GM12878 (cell line): Measurements from ENCODE around the gene PRMT3. TPM values are rescaled to one million over a fixed set of nuclear protein-coding genes. Genes with fewer than 3 reads are reported as not detected.

ENCODE experiments used
- ATAC-seq: fragments of 200-7000 bp; cut with Tn5 transposase; 3 replicates; pipeline ENCODE4 v1.9.1; 2020; ENCODE audit warnings: mild to moderate bottlenecking, moderate library complexity
- BruUV-seq: library from RNA; stranded (reverse); fragments of 400-500 nt; replicated peaks from 2 replicates; lab custom pipeline; 2021; lab: Mats Ljungman, UMichigan
- CTCF ChIA-PET: fragments of 300-600 bp; sonication (Branson Sonifier 250); formaldehyde crosslinking; extraction: SDS; loops from one replicate; lab custom pipeline; 2021; ENCODE audit warnings: inconsistent platforms; lab: Yijun Ruan, JAX
- POLR2A ChIA-PET: fragments of 350-600 bp; formaldehyde crosslinking; extraction: SDS; loops from one replicate; lab custom pipeline; 2021; ENCODE audit warnings: inconsistent platforms; lab: Charles Lee
- RAD21 ChIA-PET: fragments of 300-600 bp; sonication (Branson Sonifier 250); formaldehyde crosslinking; loops from one replicate; lab custom pipeline; 2023; ENCODE audit warnings: antibody characterized with exemption; ENCODE audit not compliant: unreplicated experiment; lab: Charles Lee
- SMC1A ChIA-PET: fragments of 300-600 bp; sonication (Branson Sonifier 250); formaldehyde crosslinking; loops from one replicate; lab custom pipeline; 2023; ENCODE audit not compliant: unreplicated experiment, uncharacterized antibody; lab: Charles Lee
- DNase-seq: peaks from one replicate; pipeline ENCODE4 v3.0.0-alpha.2; 2011; ENCODE audit warnings: low read depth, low spot score
- FAIRE-seq: peaks from 3 replicates; lab custom pipeline; 2011; peaks lifted over from hg19 to GRCh38; lab: Jason Lieb, UNC
- H2AFZ ChIP-seq: 2 replicates; pipeline ENCODE4 v1.6.0; 2011; ENCODE audit warnings: low read depth, low read length, control low read depth; ENCODE audit not compliant: control insufficient read depth
- H3K27ac ChIP-seq: 2 replicates; pipeline ENCODE4 v1.5.1; 2011; ENCODE audit warnings: control low read depth; ENCODE audit not compliant: control insufficient read depth, insufficient read depth
- H3K27me3 ChIP-seq, 2 experiments: replicated peaks in 1 of 2; 2 replicates each; pipeline versions ENCODE4 v1.6.0 to v1.6.1; 2011; ENCODE audit warnings: low read length in 1 of 2; ENCODE audit not compliant: control insufficient read depth in 2 of 2, insufficient read depth in 2 of 2
- H3K36me3 ChIP-seq, 2 experiments: 2 replicates each; pipeline ENCODE4 v1.5.1; 2011; ENCODE audit warnings: low read length in 1 of 2; ENCODE audit not compliant: control insufficient read depth in 2 of 2, insufficient read depth in 2 of 2
- H3K4me1 ChIP-seq: 2 replicates; pipeline ENCODE4 v1.6.1; 2011; ENCODE audit warnings: mild to moderate bottlenecking, low read length, moderate library complexity, mixed read lengths; ENCODE audit not compliant: control insufficient read depth, insufficient read depth
- H3K4me2 ChIP-seq: 2 replicates; pipeline ENCODE4 v1.6.0; 2011; ENCODE audit warnings: control low read depth; ENCODE audit not compliant: control insufficient read depth, insufficient read depth
- H3K4me3 ChIP-seq: fragments of 200-600 bp; sonication (generic); 2 replicates; pipeline ENCODE4 v1.5.1; 2016
- H3K79me2 ChIP-seq: 2 replicates; pipeline ENCODE4 v1.6.0; 2011; ENCODE audit warnings: low read length; ENCODE audit not compliant: control insufficient read depth, insufficient read depth
- H3K9ac ChIP-seq: 2 replicates; pipeline ENCODE4 v1.8.0; 2011; ENCODE audit warnings: low read length, control low read depth, mixed read lengths; ENCODE audit not compliant: control insufficient read depth, insufficient read depth
- H3K9me3 ChIP-seq: replicated peaks from 3 replicates; pipeline ENCODE4 v1.5.1; 2011; ENCODE audit warnings: mild to moderate bottlenecking, low read length; ENCODE audit not compliant: control insufficient read depth, insufficient read depth
- H4K20me1 ChIP-seq: 2 replicates; pipeline ENCODE4 v1.6.0; 2011; ENCODE audit not compliant: control insufficient read depth, insufficient read depth
- E2F8 ChIP-seq: fragments of 450-650 bp; IDR thresholded peaks from 2 replicates; pipeline ENCODE4 v1.6.1; 2018; ENCODE audit warnings: mild to moderate bottlenecking, low read depth, moderate library complexity; ENCODE audit not compliant: partially characterized antibody
- EZH2 ChIP-seq: IDR thresholded peaks from 2 replicates; pipeline ENCODE4 v1.6.1; 2012; ENCODE audit warnings: low read depth, mild to moderate bottlenecking, control low read depth, inconsistent platforms, low read length, borderline replicate concordance; ENCODE audit not compliant: control insufficient read depth
- IKZF1 ChIP-seq: fragments of 450-650 bp; conservative IDR thresholded peaks from 2 replicates; pipeline ENCODE4 v1.6.1; 2017; ENCODE audit warnings: antibody characterized with exemption, mild to moderate bottlenecking
- JUND ChIP-seq: IDR thresholded peaks from 2 replicates; pipeline ENCODE4 v1.6.1; 2012; ENCODE audit warnings: low read depth, mild to moderate bottlenecking, low read length, improper control_type of control experiment, moderate library complexity
- KLF5 ChIP-seq: fragments of 450-650 bp; IDR thresholded peaks from 2 replicates; pipeline ENCODE4 v1.6.1; 2014; ENCODE audit warnings: mild to moderate bottlenecking; ENCODE audit not compliant: partially characterized antibody
- RAD51 ChIP-seq: fragments of 450-650 bp; IDR thresholded peaks from 2 replicates; pipeline ENCODE4 v1.6.1; 2016; ENCODE audit warnings: moderate library complexity, mild to moderate bottlenecking, inconsistent platforms
- REST ChIP-seq: IDR thresholded peaks from 2 replicates; pipeline ENCODE4 v1.6.1; 2012; ENCODE audit warnings: mild to moderate bottlenecking, low read depth, low read length
- SPI1 ChIP-seq: IDR thresholded peaks from 2 replicates; pipeline ENCODE4 v1.6.1; 2011; ENCODE audit warnings: low read depth, mild to moderate bottlenecking, low read length, moderate library complexity, borderline replicate concordance; ENCODE audit not compliant: insufficient read depth
- WGBS: methylation state at CpG from one replicate; pipeline ENCODE4 v1.1.6; 2016; ENCODE audit warnings: low lambda C conversion rate; ENCODE audit not compliant: insufficient replicate concordance, insufficient coverage; ENCODE audit errors: missing lambda C conversion rate; 5-methylcytosine and 5-hydroxymethylcytosine counted together
- in situ Hi-C: fragments of 300-500 bp; cut with MboI; formaldehyde crosslinking; loops from 9 replicates; pipeline ENCODE4 v1.14.3; 2018; ENCODE audit warnings: mixed read lengths
- intact Hi-C: fragments of 100-400 bp; cut with micrococcal nuclease; formaldehyde crosslinking; loops from one replicate; pipeline ENCODE4 v1.14.2; 2022; ENCODE audit not compliant: unreplicated experiment
- polyA plus RNA-seq, 11 experiments: library from polyadenylated mRNA; depleted of rRNA in 4 of 11; unstranded in 6 of 11; stranded (reverse) in 5 of 11; fragments of >200 nt; fragmentation: Nextera tagmentation in 4 of 11; fragmentation: Illumina TruSeq in 1 of 11; extraction: Ambion mirVana in 4 of 11; extraction: Trizol in 1 of 11; gene quantifications; 1 replicate in 1 of 11; 2 replicates in 10 of 11; pipeline versions ENCODE4 v1.2.1 to v1.2.3, GENCODE V29; 2011 to 2016; ENCODE audit warnings: inconsistent platforms in 2 of 11, missing spikeins in 2 of 11, low read depth in 1 of 11
- total RNA-seq, 4 experiments: library from RNA; depleted of rRNA in 3 of 4; stranded (reverse); fragments of >200 nt in 3 of 4; fragmentation: Illumina TruSeq in 1 of 4; extraction: Trizol in 1 of 4; gene quantifications; 2 replicates each; pipeline versions ENCODE4 v1.2.1 to v1.2.3, GENCODE V29; 2013 to 2021

The PRMT3 gene
- total and polyA plus RNA-seq, 10 of the 15 experiments (the other 5 are each of a cell fraction or from before 2014, with no cell fraction given): 13.9 to 52.1 (median 27.7) TPM

GRCh38 chr11:20477418-20478090 lies 90.0 kb downstream of the PRMT3 start:
- H4K20me1 ChIP-seq: no peaks in the 10 kb centered on the region
- BruUV-seq: no TSS peak
- peak overlapping the region; percentile 55; the same call in 1 of the 2 replicates for H3K4me2 ChIP-seq
- ATAC-seq: no peak
- CTCF ChIA-PET: interaction anchor here (1.3 to 1.7 kb wide), 2 partner anchors 33 to 350 kb away, joined by 3 to 4 read pairs; no protein-coding TSS in a partner anchor
- H2AFZ ChIP-seq: no peak overlapping the region; the same call in 1 of the 2 replicates
- no peak overlapping the region for H3K9ac ChIP-seq
- no peak overlapping the region for H3K4me3 ChIP-seq
- no peak for DNase-seq
- no peak for FAIRE-seq
- no peaks in the 10 kb centered on the region for H3K27me3 ChIP-seq
- in situ Hi-C loops: no loop called here
- SMC1A ChIA-PET: interaction anchor here (0.7 to 1.1 kb wide), 3 partner anchors 20 to 1514 kb away, joined by 3 to 4 read pairs (median 3); no protein-coding TSS in a partner anchor
- RAD21 ChIA-PET: interaction anchor here (0.8 kb wide), 1 partner anchor 50 kb away, joined by 3 read pairs; no protein-coding TSS in a partner anchor
- 67% methylated on average over 7 of the region's 7 CpGs for WGBS
- peaks cover 0 to 4% of the 10 kb centered on the region in 2 experiments; a peak in 2 of 4 replicates for H3K36me3 ChIP-seq
- H3K9me3 ChIP-seq: no peaks in the 10 kb centered on the region
- H3K79me2 ChIP-seq: no peaks in the 10 kb centered on the region
- peak overlapping the region; percentile 52; the same call in 1 of the 2 replicates for H3K27ac ChIP-seq
- TF ChIP-seq JUND (no peak), SPI1 (peak; percentile 35; the same call in 1 of the 2 replicates)
- POLR2A ChIA-PET: interaction anchor here (1.0 kb wide), 1 partner anchor 9 kb away, joined by 9 read pairs; no protein-coding TSS in a partner anchor
- peaks cover 12% of the 10 kb centered on the region for H3K4me1 ChIP-seq
- intact Hi-C loops: no loop called here

DNA sequence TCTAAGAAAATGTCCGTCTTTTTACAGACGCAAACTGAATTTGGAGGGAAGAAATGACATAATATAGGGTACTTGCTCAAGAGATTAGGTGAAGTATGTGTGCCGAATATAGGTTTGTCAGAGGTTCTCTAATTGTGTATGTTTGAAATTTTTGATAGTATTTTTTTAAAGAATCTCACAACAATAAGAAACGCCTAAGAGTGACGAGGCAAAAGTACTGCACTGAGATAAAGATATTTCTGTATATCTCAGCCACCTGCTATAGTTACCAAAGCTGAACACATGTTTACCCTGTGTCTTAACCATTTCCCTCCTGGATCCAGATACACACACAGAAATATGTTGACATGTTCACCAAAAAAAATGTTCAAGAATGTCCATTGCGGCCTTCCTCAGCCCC lies 92.0 kb downstream of the PRMT3 start:
- Histone ChIP-seq H3K27ac (no peak overlapping the region), H3K27me3 (no peaks in the 10 kb centered on the region), H2AFZ (no peak overlapping the region), H3K9ac (no peak overlapping the region), H3K4me3 (no peak overlapping the region), H3K4me2 (no peak overlapping the region), H3K36me3 (peaks cover 0 to 4% of the 10 kb centered on the region in 2 experiments; a peak in 2 of 4 replicates), H4K20me1 (no peaks in the 10 kb centered on the region), H3K79me2 (no peaks in the 10 kb centered on the region), H3K9me3 (peaks cover under 1% of the 10 kb centered on the region; the same call in 1 of the 3 replicates), H3K4me1 (peaks cover 9% of the 10 kb centered on the region)
- CTCF ChIA-PET: interaction anchor here (0.9 to 1.7 kb wide), 2 partner anchors 8 to 35 kb away, joined by 3 to 4 read pairs; no protein-coding TSS in a partner anchor
- POLR2A ChIA-PET: no interaction called here
- in situ Hi-C loops: no loop called here
- intact Hi-C loops: no loop called here
- DNase-seq: no peak
- TF ChIP-seq EZH2 (no peak), KLF5 (no peak), RAD51 (no peak), REST (no peak), IKZF1 (no peak), E2F8 (no peak)
- no peak for ATAC-seq
- SMC1A ChIA-PET: interaction anchor here (1.0 to 1.4 kb wide), 3 partner anchors 9 to 110 kb away, joined by 3 to 5 read pairs (median 5); no protein-coding TSS in a partner anchor
- WGBS: 98% methylated on average over 6 of the region's 6 CpGs
- no peak for FAIRE-seq
- BruUV-seq: no TSS peak
- RAD21 ChIA-PET: interaction anchor here (1.4 kb wide), 1 partner anchor 10 kb away, joined by 3 read pairs; no protein-coding TSS in a partner anchor
